ENCODE results near the gene GRIK3.

GRIK3 gene

DNA sequence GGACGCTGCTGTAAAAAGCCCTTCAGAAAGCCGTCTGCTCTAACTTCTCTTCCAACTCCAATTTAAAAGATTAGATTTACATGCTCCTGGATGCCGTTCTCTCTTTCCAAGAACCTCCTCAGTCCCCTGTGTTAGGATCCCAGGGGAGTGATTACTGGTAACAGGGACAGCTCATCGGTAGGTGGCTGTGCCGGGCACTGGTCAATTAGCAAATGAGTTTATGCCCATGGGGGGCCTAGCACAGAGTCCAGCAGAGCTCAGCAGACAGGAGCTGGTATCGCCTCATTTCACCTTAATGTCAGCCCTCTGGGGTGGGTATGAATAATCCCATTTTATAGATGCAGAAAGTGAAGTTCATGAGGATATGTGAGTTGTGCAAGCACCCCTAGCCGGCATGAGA is 191.9 kb downstream of the GRIK3 start:
- Histone ChIP-seq H3K9me3 (ENCODE audit: control insufficient read depth, low read length) (no peaks in the 10 kb centered on the region), H3K4me3 (ENCODE audit: insufficient read depth, low read depth, low read length) (no peak overlapping the region), H3K27me3 (ENCODE audit: control insufficient read depth, insufficient read depth, low read length, poor library complexity, severe bottlenecking) (no peaks in the 10 kb centered on the region), H3K36me3 (ENCODE audit: control insufficient read depth, insufficient read depth, low read length) (no peaks in the 10 kb centered on the region), H3K4me1 (ENCODE audit: control insufficient read depth, insufficient read depth, low read length) (peaks cover 10% of the 10 kb centered on the region), H3K27ac (ENCODE audit: insufficient read depth, low read depth, low read length, poor library complexity, severe bottlenecking) (no peak overlapping the region)
- WGBS, 2 experiments: 54 to 58% methylated on average over 7 of the region's 7 CpGs

DNA sequence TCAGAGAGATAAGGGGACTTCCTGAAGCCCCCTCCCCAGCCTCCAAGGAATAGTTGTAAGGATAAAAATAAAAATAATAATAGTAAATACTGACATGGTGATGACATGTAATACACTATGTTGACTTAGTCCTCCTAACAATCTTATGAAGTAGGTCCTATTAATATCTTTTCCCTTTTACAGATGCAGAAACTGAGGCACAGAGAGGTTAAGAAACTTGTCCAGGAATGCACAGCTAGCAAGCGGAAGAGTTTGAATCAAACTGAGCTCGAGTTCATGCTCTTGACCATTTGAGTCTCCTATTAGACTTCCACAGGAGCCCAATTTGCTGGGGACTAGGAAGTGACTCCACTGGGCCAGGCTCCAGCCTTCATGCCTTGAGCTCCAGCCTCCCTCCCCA is 194.8 kb downstream of the GRIK3 start:
- Histone ChIP-seq H3K27ac (ENCODE audit: insufficient read depth, low read depth, low read length, poor library complexity, severe bottlenecking) (no peak overlapping the region), H3K9me3 (ENCODE audit: control insufficient read depth, low read length) (no peaks in the 10 kb centered on the region), H3K36me3 (ENCODE audit: control insufficient read depth, insufficient read depth, low read length) (no peaks in the 10 kb centered on the region), H3K27me3 (ENCODE audit: control insufficient read depth, insufficient read depth, low read length, poor library complexity, severe bottlenecking) (no peaks in the 10 kb centered on the region), H3K4me3 (ENCODE audit: insufficient read depth, low read depth, low read length) (no peak overlapping the region), H3K4me1 (ENCODE audit: control insufficient read depth, insufficient read depth, low read length) (no peaks in the 10 kb centered on the region)
- WGBS, 2 experiments: 94 to 95% methylated on average over 2 of the region's 2 CpGs

DNA sequence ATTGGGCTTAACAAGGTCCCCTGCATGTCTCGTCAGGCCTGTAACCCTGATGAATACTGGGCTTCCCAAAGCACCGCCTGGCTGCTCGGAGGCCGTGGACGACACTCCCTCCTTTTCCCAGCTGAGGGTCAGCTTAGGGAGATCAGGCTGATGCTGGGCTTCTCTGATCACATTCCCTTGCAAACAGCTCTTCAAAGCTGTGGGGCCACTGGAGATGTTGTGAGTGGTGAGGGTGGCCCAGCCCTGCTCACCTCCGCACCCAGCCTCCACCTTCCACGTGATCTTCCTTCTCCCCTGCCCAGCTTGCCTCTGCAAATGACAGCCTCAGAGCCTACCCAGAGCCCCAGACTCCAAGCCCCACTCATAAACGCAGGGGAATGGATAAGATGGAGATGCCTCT is 195.4 kb downstream of the GRIK3 start:
- Histone ChIP-seq H3K27ac (ENCODE audit: insufficient read depth, low read depth, low read length, poor library complexity, severe bottlenecking) (no peak overlapping the region), H3K9me3 (ENCODE audit: control insufficient read depth, low read length) (no peaks in the 10 kb centered on the region), H3K27me3 (ENCODE audit: control insufficient read depth, insufficient read depth, low read length, poor library complexity, severe bottlenecking) (no peaks in the 10 kb centered on the region), H3K36me3 (ENCODE audit: control insufficient read depth, insufficient read depth, low read length) (no peaks in the 10 kb centered on the region), H3K4me3 (ENCODE audit: insufficient read depth, low read depth, low read length) (no peak overlapping the region), H3K4me1 (ENCODE audit: control insufficient read depth, insufficient read depth, low read length) (no peaks in the 10 kb centered on the region)
- 83 to 86% methylated on average over 7 to 8 of the region's 8 CpGs for WGBS, 2 experiments

DNA sequence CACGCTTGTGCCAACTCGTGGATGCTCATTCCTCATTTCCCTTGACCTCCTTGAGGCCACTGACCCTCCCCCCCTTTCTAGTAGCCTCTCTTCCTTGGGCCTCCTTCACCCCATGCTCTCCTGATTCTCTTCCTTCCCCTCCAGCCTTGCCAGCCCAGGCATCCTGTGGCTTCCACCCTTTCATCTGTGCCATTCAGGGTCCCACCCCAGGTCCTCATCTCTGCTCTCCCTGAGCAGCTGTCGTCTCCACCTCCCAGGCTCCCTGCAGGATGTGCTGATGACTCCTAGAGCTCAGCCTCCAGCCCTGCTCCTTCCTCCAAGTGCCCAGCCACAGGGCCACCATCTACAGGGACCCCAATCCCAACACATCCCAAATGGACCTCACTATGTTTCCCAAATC is 197.4 kb downstream of the GRIK3 start:
- H3K27ac ChIP-seq (ENCODE audit: insufficient read depth, low read depth, low read length, poor library complexity, severe bottlenecking): no peak overlapping the region
- H3K27me3 ChIP-seq (ENCODE audit: control insufficient read depth, insufficient read depth, low read length, poor library complexity, severe bottlenecking): no peaks in the 10 kb centered on the region

DNA sequence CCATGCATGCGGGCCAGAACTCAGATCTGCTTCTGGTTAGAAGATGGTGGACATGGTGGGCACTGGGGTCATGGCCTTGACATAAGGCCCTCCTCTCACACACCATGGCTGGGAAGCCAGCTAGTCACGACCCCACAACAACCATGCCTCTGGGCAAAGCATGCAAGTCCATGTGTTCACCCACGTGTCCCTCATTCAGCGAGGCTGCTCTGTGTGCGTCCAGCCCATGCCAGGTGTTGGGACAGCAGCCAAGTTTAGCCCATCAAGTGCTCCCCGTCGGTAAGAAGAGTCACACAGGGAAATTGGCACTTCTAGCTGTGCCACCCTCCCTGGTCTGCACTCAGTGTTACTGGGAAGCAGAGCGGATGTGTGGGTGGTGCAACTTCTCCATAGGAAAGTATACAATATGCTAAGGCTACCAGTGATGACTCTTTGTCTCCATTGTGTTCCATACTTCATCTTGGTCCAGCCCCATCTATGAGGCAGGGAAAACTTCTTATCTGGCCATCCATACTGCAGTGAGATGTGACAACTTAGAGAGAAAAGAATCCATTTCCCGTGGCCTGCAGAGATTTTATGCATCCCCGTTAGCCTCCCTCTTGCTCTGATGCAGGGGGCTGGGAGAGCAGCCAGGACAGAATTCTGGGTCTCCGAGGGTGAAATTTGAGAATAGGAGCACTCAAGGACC is 198.0 kb downstream of the GRIK3 start:
- WGBS, 2 experiments: 86 to 91% methylated on average over 11 of the region's 11 CpGs
- Histone ChIP-seq H3K36me3 (ENCODE audit: control insufficient read depth, insufficient read depth, low read length) (no peaks in the 10 kb centered on the region), H3K27ac (ENCODE audit: insufficient read depth, low read depth, low read length, poor library complexity, severe bottlenecking) (no peak overlapping the region), H3K27me3 (ENCODE audit: control insufficient read depth, insufficient read depth, low read length, poor library complexity, severe bottlenecking) (no peaks in the 10 kb centered on the region), H3K9me3 (ENCODE audit: control insufficient read depth, low read length) (no peaks in the 10 kb centered on the region), H3K4me3 (ENCODE audit: insufficient read depth, low read depth, low read length) (no peak overlapping the region), H3K4me1 (ENCODE audit: control insufficient read depth, insufficient read depth, low read length) (no peaks in the 10 kb centered on the region)

More for the DNA sequence above, 197.4 kb downstream of the GRIK3 start:
- Histone ChIP-seq H3K4me3 (ENCODE audit: insufficient read depth, low read depth, low read length) (no peak overlapping the region), H3K4me1 (ENCODE audit: control insufficient read depth, insufficient read depth, low read length) (no peaks in the 10 kb centered on the region), H3K36me3 (ENCODE audit: control insufficient read depth, insufficient read depth, low read length) (no peaks in the 10 kb centered on the region), H3K9me3 (ENCODE audit: control insufficient read depth, low read length) (no peaks in the 10 kb centered on the region)
- WGBS, 2 experiments: 64 to 66% methylated on average over 3 of the region's 3 CpGs

DNA sequence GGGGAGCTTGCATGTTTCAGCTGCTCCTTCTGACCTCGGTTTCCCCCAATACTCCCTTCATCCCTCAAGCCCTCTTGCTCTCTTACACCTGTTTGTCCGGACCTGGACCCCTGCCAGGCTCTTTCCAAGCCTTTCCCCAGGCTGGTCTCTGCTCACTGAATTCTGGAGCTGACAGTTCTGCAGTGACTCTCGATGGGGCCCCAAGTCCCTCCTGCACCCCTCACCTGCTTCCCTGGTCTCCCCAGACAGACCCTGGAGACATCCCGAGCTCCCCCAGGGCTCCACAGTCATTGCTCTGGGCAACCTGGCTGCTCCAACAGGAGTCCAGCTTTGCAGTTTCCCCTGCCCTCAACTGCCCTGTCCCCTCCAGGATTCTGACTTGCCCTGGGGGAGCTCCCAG is 198.6 kb downstream of the GRIK3 start:
- H3K36me3 ChIP-seq (ENCODE audit: control insufficient read depth, insufficient read depth, low read length): no peaks in the 10 kb centered on the region
- H3K4me3 ChIP-seq (ENCODE audit: insufficient read depth, low read depth, low read length): no peak overlapping the region
- H3K9me3 ChIP-seq (ENCODE audit: control insufficient read depth, low read length): no peaks in the 10 kb centered on the region
- 90 to 93% methylated on average over 4 of the region's 4 CpGs for WGBS, 2 experiments
- H3K27me3 ChIP-seq (ENCODE audit: control insufficient read depth, insufficient read depth, low read length, poor library complexity, severe bottlenecking): no peaks in the 10 kb centered on the region
- no peak overlapping the region for H3K27ac ChIP-seq (ENCODE audit: insufficient read depth, low read depth, low read length, poor library complexity, severe bottlenecking)
- no peaks in the 10 kb centered on the region for H3K4me1 ChIP-seq (ENCODE audit: control insufficient read depth, insufficient read depth, low read length)

DNA sequence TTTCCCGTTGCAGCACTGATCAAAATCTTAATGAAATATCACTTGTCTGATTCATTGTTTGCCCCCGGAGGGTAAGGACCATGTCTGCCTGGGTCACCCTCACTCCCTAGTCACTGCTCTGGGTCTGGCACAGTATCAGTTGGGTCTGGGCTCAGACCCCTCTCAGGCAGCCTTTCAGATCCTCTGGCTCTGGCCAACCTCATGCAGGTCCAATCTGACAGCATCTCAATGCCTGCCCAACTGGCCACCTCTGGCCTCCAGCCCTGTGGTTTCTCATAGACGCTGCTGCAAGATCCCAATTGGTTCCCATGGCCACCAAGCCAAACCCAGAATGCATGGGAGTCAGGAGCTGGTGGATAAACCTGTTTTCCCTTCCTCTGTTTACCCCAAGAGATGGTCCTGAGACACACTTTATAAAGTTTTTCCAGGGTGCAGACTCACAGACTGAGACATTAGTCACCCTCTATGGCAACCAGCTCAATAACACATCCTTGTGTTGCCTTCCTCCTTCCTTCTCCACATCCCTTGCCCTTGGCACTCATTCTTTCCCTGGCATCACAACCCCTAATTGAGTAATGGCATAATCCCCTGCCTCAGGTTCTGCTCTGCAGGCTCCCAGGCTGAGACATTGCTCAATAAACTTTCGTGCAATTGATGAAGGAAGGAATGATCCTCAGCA is 199.2 kb downstream of the GRIK3 start:
- WGBS, 2 experiments: 91 to 94% methylated on average over 4 of the region's 4 CpGs
- H3K9me3 ChIP-seq (ENCODE audit: control insufficient read depth, low read length): no peaks in the 10 kb centered on the region
- H3K27ac ChIP-seq (ENCODE audit: insufficient read depth, low read depth, low read length, poor library complexity, severe bottlenecking): no peak overlapping the region
- no peaks in the 10 kb centered on the region for H3K36me3 ChIP-seq (ENCODE audit: control insufficient read depth, insufficient read depth, low read length)
- no peaks in the 10 kb centered on the region for H3K27me3 ChIP-seq (ENCODE audit: control insufficient read depth, insufficient read depth, low read length, poor library complexity, severe bottlenecking)
- H3K4me3 ChIP-seq (ENCODE audit: insufficient read depth, low read depth, low read length): no peak overlapping the region
- H3K4me1 ChIP-seq (ENCODE audit: control insufficient read depth, insufficient read depth, low read length): no peaks in the 10 kb centered on the region

DNA sequence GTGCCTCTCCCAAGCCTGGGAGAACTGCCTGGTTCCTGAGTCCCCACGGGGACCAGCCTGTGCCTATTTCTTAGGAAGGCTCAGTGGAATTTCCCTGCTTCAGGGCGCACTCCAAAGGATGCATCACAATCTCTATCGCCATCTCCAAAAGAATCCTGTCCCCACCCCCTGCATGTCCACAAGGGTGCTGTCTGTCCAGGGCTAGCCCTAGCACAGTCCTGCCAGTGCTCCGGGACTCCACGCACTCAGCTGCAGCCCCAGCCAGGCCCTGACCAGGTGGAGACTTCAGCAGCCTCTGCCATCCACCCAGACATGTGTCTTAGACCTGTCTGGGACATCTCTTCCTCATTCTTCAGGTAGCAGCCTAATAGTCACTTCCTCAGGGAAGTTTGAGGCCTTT is 199.7 kb downstream of the GRIK3 start:
- Histone ChIP-seq H3K9me3 (ENCODE audit: control insufficient read depth, low read length) (no peaks in the 10 kb centered on the region), H3K27ac (ENCODE audit: insufficient read depth, low read depth, low read length, poor library complexity, severe bottlenecking) (no peak overlapping the region), H3K4me1 (ENCODE audit: control insufficient read depth, insufficient read depth, low read length) (no peaks in the 10 kb centered on the region), H3K4me3 (ENCODE audit: insufficient read depth, low read depth, low read length) (no peak overlapping the region), H3K36me3 (ENCODE audit: control insufficient read depth, insufficient read depth, low read length) (no peaks in the 10 kb centered on the region), H3K27me3 (ENCODE audit: control insufficient read depth, insufficient read depth, low read length, poor library complexity, severe bottlenecking) (no peaks in the 10 kb centered on the region)
- WGBS, 2 experiments: 94% methylated on average over 5 of the region's 5 CpGs

DNA sequence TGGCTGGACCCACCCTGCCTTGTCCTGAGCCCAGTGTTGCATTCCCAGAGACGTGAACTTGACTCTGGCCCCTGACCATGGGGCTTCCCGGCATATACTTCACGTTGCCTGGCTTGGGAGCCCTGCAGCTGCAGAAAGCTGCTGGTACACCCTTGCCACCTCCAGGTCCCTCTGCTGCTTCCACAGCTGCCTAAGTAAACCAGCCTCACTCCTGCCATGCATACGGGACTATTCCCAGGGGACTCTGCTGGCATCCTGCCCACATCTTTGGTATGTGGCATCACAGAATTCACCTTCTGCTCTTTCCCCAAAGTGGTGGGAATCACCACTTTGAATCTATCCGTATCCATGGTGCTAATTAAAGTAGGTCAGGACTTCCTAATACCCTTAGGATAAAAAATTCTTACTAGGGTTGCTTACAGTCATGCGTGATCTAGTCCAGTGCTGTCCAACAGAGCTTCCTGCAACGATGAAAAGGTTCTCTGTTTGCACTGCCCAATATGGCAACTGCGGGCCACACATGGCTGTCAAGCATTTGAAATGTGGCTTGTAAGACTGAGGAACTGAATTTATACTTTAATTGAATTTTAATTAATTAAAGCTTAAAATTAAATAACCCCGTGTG is 203.0 kb downstream of the GRIK3 start:
- Histone ChIP-seq H3K4me3 (ENCODE audit: insufficient read depth, low read depth, low read length) (no peak overlapping the region), H3K36me3 (ENCODE audit: control insufficient read depth, insufficient read depth, low read length) (no peaks in the 10 kb centered on the region), H3K27me3 (ENCODE audit: control insufficient read depth, insufficient read depth, low read length, poor library complexity, severe bottlenecking) (no peaks in the 10 kb centered on the region), H3K4me1 (ENCODE audit: control insufficient read depth, insufficient read depth, low read length) (no peaks in the 10 kb centered on the region), H3K27ac (ENCODE audit: insufficient read depth, low read depth, low read length, poor library complexity, severe bottlenecking) (no peak overlapping the region), H3K9me3 (ENCODE audit: control insufficient read depth, low read length) (no peaks in the 10 kb centered on the region)
- 93 to 96% methylated on average over 9 of the region's 9 CpGs for WGBS, 2 experiments

DNA sequence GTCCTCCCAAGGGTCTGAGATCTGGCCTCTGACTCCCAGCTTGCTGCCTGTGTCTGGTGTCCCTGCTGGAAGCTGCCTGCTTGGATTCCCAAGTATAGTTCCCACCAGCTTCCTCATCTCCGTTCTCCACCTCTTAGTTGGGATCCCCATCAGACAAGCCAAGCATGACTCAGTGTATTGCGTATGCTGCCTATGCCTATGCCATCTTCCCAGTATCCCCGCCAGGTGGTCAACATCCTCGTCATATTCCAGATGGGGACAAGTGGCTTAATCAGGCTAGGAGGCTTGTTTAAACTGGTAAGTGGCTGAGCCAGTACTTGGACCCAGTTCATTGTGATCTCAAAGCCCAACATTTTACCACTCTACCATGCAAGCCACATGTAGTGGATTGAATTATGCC is 204.4 kb downstream of the GRIK3 start:
- WGBS, 2 experiments: 93 to 95% methylated on average over 4 of the region's 4 CpGs
- Histone ChIP-seq H3K9me3 (ENCODE audit: control insufficient read depth, low read length) (no peaks in the 10 kb centered on the region), H3K27ac (ENCODE audit: insufficient read depth, low read depth, low read length, poor library complexity, severe bottlenecking) (no peak overlapping the region), H3K4me1 (ENCODE audit: control insufficient read depth, insufficient read depth, low read length) (peaks cover 3% of the 10 kb centered on the region), H3K36me3 (ENCODE audit: control insufficient read depth, insufficient read depth, low read length) (no peaks in the 10 kb centered on the region), H3K4me3 (ENCODE audit: insufficient read depth, low read depth, low read length) (no peak overlapping the region), H3K27me3 (ENCODE audit: control insufficient read depth, insufficient read depth, low read length, poor library complexity, severe bottlenecking) (no peaks in the 10 kb centered on the region)

Data from ectodermal cell (in vitro differentiated cells).